DMS 273 treated with DMSO at 0.1 percent for 48 hours (cell line): ENCODE results near the gene BMPR1A.
"Not testable (repeated sequence)": the region's sequence is repeated elsewhere in the genome, so short reads cannot be mapped to it uniquely, and the experiment has no call there.

Experiments used
- DNase-seq: peaks from one replicate; lab custom pipeline; 2025; lab: John Stamatoyannopoulos, UW

The BMPR1A gene

DNA sequence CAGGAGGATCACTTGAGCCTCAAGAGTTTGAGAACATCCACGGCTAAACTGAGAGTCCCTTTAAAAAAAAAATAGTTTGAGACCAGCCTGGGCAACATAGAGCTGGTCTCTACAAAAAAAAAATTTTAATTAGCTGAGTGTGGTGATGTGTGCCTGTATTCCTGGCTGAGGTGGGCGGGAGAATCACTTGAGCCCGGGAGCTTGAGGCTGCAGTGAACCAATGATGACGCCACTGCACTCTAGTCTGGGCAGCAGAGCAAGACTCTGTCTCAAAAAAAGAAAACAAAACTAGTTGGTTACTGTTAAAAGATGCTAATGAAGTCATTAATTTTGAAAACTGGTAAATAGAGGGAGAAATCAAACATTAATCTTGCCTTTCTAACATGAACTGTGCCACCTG is 124.6 kb downstream of the BMPR1A start:
- no peak for DNase-seq

DNA sequence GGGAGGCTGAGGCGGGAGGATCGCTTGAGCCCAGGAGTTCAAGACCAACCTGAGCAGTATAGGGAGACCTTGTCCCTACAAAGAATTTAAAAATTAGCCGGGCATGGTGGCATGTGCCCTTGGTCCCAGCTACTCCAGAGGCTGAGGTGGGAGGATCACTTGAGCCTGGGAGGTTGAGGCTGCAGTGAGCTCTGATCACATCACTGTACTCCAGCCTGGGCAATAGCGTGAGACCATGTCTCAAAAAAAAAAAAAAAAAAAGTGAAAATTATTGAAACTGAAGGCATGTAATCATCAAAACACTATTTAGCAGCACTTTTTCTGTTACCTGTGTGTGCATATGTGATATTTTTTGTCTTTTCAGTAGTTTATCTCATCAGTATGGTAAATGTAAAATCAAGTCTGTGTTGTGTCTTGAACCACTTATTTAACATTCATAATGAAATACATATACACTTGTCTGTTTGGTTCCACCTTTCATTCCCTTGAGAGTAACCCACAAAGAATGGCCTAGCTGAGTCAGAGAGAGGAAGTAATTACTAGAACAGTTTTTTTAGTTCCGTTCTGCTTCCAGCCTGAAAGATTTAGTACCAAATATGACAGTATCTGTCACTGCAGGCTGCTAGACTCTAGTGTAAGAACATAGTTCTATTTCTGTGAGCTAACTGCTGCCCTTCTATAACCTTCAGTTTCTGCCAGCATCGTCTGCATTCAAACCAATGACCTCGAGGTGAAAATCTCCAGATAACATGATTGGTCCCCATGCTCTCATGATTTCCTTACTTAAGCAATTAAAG is 132.4 kb downstream of the BMPR1A start:
- no peak for DNase-seq

DNA sequence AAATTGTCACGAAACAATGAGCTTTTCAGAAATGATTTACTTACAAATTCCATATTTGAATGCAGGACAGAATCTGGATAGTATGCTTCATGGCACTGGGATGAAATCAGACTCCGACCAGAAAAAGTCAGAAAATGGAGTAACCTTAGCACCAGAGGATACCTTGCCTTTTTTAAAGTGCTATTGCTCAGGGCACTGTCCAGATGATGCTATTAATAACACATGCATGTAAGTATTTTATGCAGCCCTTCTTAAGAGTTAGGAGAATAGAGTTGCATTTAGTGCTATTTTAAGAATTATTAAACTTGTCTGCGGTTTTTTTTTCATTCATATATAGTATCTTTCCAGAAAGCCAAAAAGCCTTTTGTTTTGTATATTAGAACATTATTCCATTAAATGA is 133.6 kb downstream of the BMPR1A start:
- no peak for DNase-seq

DNA sequence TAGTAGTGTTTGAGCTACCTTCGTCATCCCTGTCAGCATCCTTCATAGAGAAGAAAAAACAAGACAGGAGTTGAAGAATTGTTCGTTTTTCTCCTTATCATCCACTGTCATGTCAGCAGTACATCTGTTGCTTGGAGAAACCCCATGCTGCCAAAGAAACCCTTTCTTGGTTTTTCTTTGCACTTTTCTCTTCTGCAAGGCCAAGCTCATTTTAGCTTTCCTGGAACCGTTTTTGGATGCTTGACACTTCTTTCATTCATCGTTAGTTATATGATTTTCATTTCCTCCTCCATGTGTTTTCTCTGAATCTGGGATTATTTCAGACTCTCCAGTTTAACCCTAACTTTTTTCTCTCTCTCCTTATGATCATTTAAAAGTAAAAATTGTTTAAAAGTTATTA is 142.1 kb downstream of the BMPR1A start:
- DNase-seq, result no peak

DNA sequence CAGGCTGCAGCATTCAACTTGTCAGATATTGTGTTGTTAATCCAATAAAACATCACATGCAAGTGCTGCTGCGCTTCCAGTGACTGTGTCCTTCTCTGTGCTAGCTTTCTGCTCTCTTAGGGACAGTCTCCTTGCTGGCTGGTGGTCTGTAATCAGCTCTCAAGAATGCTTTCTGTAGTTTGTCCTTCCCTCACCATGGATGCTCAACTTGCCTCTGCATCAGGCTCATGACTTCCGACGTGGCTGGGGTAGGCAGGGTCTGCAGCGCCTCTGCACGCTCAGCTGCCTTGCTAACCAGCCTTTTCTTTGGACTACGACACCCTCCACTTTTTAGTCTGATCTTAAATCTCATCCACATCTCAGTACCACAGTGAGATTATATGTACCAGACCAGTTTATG is 142.7 kb downstream of the BMPR1A start:
- DNase-seq, result no peak

DNA sequence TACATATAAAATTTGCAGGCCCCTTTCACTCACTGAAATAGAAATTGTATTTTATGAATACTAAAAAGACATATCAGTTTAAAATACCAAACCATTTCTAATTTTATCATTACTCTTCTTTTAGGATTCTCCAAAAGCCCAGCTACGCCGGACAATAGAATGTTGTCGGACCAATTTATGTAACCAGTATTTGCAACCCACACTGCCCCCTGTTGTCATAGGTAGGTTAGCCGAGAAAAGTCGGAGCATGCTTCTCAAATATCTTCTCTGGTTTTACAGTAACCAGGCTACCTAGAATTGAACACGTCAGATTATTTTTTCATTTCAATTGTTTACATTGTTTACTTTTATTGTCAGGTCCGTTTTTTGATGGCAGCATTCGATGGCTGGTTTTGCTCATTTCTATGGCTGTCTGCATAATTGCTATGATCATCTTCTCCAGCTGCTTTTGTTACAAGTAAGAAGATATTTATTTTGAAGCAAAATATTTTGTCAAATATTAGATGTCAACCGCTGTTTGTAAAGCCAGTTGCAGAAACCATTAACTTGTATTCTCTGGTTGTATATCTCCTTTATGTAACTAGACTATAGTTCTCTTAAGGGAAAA is 143.4 kb downstream of the BMPR1A start:
- DNase-seq, result no peak

DNA sequence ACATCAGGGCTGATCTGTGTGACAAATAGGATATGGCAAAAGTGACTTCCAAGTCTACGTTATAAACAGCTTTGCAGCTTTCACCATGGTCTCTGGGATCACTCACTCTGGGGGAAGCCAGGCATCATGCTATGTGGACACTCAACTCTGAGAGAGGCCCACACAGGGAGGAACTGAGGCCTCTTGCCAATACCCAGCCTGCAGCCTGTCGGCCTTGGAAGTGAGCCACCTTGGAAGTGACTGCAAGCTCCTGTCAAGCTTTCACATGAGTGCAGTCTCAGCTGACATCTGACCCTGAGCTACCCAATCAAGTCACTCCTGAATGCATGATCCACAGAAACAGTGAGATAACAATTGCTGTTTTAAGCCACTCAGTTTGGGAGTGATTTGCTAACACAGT is 144.5 kb downstream of the BMPR1A start:
- DNase-seq, result no peak

DNA sequence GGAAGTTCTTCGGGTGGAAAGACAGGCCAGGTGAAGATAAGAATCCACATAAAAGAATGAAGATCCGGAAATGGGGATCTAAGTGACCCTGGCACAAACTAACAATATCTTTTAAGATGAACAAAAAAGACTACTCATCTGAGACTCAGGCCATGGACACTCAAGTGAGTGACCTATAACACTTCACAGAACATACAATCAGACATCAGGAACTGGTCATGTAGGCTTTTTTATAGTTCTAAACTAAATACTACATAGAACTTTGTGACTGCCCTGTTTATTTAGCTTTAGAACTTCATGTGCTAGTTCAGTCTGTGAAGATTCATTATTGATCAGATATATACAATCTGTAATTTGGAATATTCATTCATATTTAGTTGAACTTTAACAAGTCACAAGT is 148.2 kb downstream of the BMPR1A start:
- no peak for DNase-seq

DNA sequence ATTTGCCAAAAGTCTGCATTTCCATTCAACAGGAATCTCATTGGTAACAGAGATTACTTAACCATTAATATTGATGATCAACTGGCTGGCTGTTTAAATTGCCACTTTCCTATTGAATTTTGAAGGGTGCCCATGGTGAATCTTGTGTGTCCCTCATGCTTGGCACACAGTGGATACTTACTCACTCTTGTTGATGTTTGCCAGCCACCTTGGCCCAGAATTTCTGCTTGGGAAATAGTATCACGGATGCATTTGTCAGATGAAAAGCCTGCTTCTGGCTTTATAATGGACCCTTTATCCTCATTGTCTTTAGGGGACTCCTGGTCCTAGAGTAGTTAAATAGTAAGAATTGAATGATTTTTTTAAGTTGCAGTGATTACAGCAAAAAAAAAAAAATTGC is 149.0 kb downstream of the BMPR1A start:
- DNase-seq, result no peak

DNA sequence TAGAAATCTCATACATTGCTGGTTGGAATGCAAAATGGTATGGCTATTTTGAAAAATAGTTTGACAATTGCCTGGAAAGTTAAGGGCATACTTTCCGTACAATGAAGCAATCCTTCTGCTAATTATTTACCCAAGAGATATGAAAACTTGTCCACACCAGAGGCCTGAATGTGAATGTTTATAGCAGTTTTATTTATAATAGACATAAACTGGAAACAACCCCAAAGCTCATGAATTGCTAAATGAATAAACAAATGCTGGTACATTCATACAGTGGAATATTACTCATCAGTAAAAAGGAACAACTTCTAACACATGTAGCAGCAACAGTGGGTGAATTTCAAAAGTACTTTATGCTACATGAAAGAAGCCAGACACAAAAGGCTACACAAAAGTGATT is 158.3 kb downstream of the BMPR1A start:
- DNase-seq, result no peak

DNA sequence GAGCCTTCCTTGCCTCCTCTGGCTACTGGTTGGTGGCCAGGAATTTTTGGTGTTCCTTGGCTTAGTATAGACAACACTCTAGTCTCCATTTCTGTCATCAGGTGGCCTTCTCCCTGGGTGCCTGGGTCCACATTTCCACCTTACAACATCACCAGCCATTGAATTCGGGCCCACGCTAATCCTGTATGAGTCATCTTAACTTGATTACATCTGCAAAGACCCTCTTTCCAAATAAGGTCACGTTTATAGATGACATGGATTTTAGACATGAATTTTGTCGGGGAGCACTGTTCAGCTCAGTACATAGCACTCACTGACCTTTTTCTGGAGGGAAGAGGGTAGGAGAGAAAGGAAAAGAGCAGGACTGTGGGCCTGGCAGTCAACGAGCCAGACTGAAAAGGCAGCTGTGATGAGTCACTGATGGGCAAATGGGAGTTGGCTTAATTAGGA is 161.6 kb downstream of the BMPR1A start:
- DNase-seq, result no peak

DNA sequence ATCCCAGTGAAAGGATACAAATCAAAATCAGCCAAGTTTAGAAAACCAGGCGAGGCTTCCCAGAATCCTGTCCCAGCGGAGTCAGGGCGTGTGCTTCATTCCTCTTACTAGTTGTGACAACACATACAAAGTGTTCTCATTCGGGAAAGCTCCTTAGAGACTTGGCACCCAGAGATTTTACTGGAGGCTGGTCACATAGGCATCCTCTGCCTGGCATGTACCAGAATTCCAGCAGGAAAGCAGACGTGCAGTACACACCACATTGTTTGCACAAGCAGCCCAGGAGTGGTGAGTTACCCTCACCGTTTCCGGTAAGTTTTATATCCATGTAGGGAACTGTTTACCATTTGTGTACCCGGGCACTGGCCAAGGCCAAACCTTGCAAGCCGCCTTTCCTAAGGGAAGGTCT is 166.1 kb downstream of the BMPR1A start:
- no peak for DNase-seq

DNA sequence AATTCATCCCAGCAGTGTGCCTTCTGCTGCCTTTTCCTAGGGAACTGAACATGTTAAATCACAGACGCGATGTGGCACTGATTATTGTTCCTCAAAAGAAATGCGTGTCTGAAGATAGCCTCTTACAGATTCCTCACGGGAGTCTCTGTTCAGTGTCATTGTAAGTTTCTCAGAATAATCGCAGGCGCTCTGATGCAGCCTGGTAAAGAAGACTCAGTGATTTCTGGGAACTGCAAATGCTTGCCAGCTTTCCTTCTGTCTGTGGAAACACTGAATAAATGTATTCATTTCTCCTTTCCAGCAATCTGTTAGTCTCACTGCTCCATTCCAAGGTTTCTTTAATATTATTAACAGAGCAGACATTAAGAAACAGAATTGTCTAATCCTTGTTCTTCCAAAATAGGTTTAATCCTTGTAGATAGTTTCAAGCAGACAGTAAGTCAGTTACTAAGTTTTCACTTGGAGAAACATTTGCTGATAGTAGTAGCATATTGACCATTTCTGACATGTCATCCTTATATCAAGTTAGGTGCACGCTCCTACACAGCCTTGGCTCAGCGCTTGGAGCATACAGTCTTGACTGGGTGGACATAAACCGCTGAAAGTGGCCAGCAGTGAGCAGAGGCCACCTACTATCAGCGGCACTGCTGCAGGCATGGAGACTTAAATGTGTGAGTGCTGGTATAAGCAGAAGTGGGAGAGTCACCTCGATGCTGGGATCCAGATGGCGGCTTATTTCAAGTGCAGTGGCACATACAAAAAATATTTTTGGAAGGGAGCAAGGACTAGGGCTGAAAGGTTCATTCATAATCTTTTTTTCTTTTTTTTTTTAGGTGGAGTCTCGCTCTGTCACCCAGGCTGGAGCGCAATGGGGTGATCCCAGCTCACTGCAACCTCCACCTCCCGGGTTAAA is 173.3 kb downstream of the BMPR1A start:
- no peak for DNase-seq

DNA sequence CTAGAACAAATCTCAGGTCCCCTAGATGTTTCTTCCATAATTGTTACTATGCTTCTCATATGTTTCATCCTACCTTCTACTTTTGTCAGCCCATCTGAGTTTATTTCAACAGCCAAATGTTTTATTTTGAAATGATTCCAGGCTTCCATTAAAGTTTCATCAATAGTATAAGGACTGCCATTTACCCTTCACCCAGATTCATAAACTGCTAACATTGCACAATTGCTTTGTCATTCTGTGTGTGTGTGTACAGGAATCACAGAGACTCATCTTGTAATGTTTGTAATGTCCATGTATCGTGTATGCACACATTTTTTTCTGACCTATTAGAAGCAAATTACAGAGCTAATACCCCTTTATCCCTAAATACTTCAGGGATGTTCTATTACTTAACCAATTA is 175.5 kb downstream of the BMPR1A start:
- no peak for DNase-seq

DNA sequence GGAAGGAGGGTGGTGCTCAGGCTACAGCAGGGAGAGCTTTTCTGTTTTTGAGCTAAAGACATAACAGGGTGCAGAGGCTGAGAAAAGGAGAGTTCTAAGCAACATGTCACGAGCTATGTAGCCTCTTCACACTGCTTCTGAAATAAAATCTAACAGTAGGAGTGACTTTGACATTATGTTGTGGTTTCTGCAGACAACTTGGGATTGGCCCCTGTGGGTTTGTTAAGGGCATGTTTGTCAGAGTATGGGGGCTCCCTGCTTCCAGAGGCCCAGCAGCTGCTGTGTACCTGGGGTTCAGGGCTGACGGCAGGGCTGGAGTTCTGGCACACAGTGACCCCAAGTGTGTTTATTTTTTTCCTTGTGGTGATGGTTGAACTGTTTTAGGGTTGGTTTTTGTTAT is 176.3 kb downstream of the BMPR1A start:
- DNase-seq, result no peak

DNA sequence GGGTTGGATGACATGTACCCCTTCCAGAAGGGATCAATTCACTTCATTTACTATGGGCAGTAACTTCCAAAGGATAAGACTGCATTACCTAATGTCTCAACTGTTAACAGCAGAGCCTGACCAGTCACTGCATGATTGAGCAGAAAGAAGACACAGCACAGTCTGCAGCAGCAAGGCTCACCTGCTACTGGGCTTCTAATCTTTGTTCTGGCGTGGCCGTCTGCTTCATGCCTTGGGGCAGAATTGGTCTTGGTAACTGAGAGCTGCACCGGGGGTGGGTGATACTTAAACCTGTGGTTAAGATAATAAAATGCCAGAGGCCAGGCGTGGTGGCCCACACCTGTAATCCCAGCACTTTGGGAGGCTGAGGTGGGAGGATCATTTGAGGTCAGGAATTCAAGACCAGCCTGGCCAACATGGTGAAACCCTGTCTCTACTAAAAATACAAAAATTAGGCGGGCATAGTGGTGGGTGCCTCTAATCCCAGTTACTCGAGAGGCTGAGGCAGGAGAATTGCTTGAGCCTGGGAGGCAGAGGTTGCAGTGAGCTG is 177.8 kb downstream of the BMPR1A start:
- not testable (repeated sequence) for DNase-seq

DNA sequence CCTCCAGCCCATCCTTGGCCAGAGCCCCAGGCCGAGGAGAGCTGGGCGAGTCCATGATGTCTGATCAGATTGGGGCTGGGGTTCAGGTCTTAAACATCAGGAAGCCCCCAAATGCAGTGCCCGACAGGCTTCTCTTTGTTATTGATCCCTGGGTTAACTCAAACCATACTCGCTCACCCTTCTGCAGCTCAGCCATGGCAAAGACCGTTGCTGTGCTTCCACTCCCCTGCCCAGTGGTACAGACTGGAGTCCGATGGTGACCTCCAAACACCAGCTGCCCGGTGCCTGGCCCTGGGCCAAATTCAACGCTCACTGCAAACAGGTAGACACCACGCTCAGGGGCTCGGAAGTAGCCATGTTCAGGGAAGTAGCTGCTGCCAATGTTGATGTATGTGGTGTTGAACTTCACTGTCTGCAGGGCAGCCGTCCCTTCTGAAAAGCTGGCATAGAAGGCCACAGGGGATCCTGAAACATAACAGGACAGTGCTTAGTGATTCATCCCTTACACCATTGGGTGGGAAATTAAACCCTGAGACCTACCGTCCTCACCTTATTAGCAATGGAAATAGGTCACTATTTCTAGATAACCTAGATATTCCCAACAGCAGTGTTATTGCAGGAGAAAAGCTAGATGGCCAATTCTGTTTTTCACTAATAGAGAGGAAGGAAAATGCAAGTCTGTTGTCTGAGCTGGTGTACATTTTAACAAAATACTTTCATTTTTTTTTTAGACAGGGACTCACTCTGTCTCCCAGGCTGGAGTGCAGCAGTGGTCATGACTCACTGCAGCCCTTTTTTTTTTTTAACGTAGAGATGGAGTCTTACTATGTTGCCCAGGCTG is 180.5 kb downstream of the BMPR1A start:
- DNase-seq, result no peak

DNA sequence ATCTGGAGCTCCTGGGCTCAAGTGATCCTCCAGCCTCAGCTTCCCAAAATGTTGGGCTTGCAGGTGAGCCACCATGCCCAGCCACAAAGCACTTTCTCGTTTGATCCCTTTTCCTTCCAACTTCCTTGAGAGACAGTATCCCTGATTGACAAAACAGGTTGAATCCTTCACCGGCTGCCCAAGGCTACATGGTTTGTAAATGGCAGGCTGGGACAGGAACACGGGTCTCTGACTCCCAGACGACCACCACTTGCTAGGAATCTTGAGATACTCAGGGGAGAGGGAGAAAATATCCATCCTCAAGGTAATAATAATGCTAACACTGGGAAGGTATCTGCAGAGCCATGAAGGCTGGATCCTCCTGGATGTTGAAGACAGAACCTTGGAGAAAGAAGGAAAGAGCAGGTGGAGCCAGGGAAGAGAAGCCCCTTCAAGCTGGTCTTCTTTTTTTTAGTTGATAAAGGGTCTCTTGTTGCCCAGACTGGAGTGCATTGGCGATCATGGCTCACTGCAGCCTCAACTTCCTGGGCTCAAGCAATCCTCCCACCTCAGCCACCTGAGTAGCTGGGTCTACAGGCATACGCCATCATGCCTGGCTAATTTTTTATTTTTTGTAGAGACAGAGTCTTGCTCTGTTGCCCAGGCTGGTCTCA is 181.2 kb downstream of the BMPR1A start:
- DNase-seq, result no peak

DNA sequence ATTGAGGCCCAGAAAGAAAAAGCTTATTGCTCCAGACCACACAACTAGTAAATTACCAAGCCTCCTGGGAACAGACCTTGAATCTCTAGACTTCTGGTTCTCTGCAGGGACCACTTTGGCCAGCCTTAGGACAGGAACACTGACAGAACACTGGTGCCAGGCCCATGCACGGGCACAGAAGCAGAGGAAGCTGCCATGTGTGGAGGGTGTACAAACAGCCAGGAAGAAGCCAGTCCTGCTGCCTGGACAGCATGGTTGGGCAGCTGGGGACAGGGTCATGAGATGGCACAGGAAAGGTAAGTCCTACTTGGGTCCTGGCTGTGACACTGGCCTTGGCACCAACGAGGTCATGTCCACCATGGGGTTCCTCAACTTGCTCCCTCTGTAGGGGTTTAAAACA is 181.8 kb downstream of the BMPR1A start:
- no peak for DNase-seq

DNA sequence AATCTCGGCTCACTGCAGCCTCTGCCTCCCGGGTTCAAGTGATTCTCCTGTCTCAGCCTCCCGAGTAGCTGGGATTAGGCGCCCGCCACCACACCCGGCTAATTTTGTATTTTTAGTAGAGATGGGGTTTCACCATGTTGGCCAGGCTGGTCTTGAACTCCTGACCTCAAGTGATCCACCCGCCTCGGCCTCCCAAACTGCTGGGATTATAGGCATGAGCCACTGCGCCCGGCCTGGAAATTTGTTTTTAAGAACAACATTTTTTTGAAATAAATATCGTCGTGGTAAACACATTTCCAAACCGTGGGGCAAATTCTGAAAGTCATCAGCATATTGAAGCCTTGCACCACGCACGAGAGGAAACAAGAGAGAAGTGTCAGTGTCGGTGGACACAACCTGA is 183.7 kb downstream of the BMPR1A start:
- DNase-seq, result not testable (repeated sequence)

DNA sequence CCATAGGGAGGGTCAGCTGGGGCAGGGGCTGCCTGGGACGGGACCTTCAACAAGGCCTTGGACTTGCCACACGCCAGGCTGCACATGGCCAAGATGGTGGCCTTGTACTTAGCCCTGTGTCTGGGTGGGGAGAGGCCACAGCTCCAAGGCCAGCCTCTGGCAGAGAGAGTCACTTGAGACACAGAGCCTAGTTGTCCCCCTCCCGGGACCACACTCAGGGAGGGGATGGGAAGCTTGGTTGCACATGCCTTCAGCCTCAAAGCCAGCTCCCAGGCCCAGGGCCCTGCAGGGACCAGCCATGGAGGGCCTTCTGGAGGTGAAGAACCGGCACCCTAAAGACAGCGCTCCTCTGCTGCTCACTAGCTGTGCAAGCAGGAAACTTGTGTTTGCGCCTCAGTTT is 184.3 kb downstream of the BMPR1A start:
- no peak for DNase-seq
